ENCODE measurements around the gene PIAS2.
"Not testable (repeated sequence)": the region's sequence is repeated elsewhere in the genome, so short reads cannot be mapped to it uniquely, and the experiment has no call there.

PIAS2 gene

GRCh38 chr18:46899274-46899948, 17.9 kb downstream of the PIAS2 start:
- no peak for DNase-seq (ENCODE audit: low spot score)

GRCh38 chr18:46894124-46894523, 23.2 kb downstream of the PIAS2 start:
- no peak for DNase-seq (ENCODE audit: low spot score)

- no peak for DNase-seq (ENCODE audit: low spot score)
Observed at GRCh38 chr18:46893360-46893759, 23.9 kb downstream of the PIAS2 start.

- no peak for DNase-seq (ENCODE audit: low spot score)
Observed at GRCh38 chr18:46892842-46893241, 24.5 kb downstream of the PIAS2 start.

GRCh38 chr18:46891742-46892214, 25.5 kb downstream of the PIAS2 start:
- no peak for DNase-seq (ENCODE audit: low spot score)

GRCh38 chr18:46888965-46889364, 28.3 kb downstream of the PIAS2 start:
- no peak for DNase-seq (ENCODE audit: low spot score)

GRCh38 chr18:46886893-46887292, 30.4 kb downstream of the PIAS2 start:
- DNase-seq (ENCODE audit: low spot score): no peak

- DNase-seq (ENCODE audit: low spot score): no peak
Observed at GRCh38 chr18:46883180-46883579, 34.1 kb downstream of the PIAS2 start.

GRCh38 chr18:46877329-46877987, 39.8 kb downstream of the PIAS2 start:
- DNase-seq (ENCODE audit: low spot score): no peak

- DNase-seq (ENCODE audit: low spot score): no peak
Observed at GRCh38 chr18:46868169-46868921, 49.0 kb downstream of the PIAS2 start.

GRCh38 chr18:46867367-46868143, 49.8 kb downstream of the PIAS2 start:
- no peak for DNase-seq (ENCODE audit: low spot score)

GRCh38 chr18:46866523-46866922, 50.8 kb downstream of the PIAS2 start:
- DNase-seq (ENCODE audit: low spot score): no peak

- not testable (repeated sequence) for DNase-seq (ENCODE audit: low spot score)
Observed at GRCh38 chr18:46865245-46865644, 52.1 kb downstream of the PIAS2 start.

- no peak for DNase-seq (ENCODE audit: low spot score)
Observed at GRCh38 chr18:46859855-46860254, 57.5 kb downstream of the PIAS2 start.

- no peak for DNase-seq (ENCODE audit: low spot score)
Observed at GRCh38 chr18:46858290-46858689, 59.0 kb downstream of the PIAS2 start.

GRCh38 chr18:46856973-46857372, 60.3 kb downstream of the PIAS2 start:
- DNase-seq (ENCODE audit: low spot score): peak; percentile 6

GRCh38 chr18:46849007-46849406, 68.3 kb downstream of the PIAS2 start:
- no peak for DNase-seq (ENCODE audit: low spot score)

- DNase-seq (ENCODE audit: low spot score): no peak
Observed at GRCh38 chr18:46843372-46843771, 73.9 kb downstream of the PIAS2 start.

GRCh38 chr18:46842583-46842982, 74.7 kb downstream of the PIAS2 start:
- no peak for DNase-seq (ENCODE audit: low spot score)

GRCh38 chr18:46833899-46834298, 83.4 kb downstream of the PIAS2 start:
- no peak for DNase-seq (ENCODE audit: low spot score)

- no peak for DNase-seq (ENCODE audit: low spot score)
Observed at GRCh38 chr18:46832849-46833248, 84.5 kb downstream of the PIAS2 start.

- DNase-seq (ENCODE audit: low spot score): not testable (repeated sequence)
Observed at GRCh38 chr18:46832422-46832821, 84.9 kb downstream of the PIAS2 start.
